T-helper 2 cell treated with Interferon-gamma antibody and Interleukin-4, amounts not matched to agents 5 μg/mL and 100 μg/mL, for 36 hours (primary cell): ENCODE data around the gene GLT6D1.
"Not testable (repeated sequence)": the region's sequence is repeated elsewhere in the genome, so short reads cannot be mapped to it uniquely, and the experiment has no call there.

Experiments
- DNase-seq: peaks from one replicate; pipeline ENCODE4 v3.0.0; 2021; ENCODE audit warnings: low spot score
- H3K27ac Mint-ChIP-seq: one replicate; pipeline ENCODE4 v1.8.0; 2021; ENCODE audit warnings: mild to moderate bottlenecking, mixed read lengths
- H3K27me3 Mint-ChIP-seq: one replicate; pipeline ENCODE4 v1.8.0; 2021; ENCODE audit warnings: low read depth, mixed read lengths
- H3K36me3 Mint-ChIP-seq: one replicate; pipeline ENCODE4 v1.8.0; 2021; ENCODE audit warnings: low read depth, mixed read lengths
- H3K4me1 Mint-ChIP-seq: one replicate; pipeline ENCODE4 v1.8.0; 2021; ENCODE audit warnings: low read depth, mixed read lengths
- H3K4me3 Mint-ChIP-seq: one replicate; pipeline ENCODE4 v1.8.0; 2022; ENCODE audit warnings: mild to moderate bottlenecking, moderate library complexity, mixed read lengths
- H3K9me3 Mint-ChIP-seq: one replicate; pipeline ENCODE4 v1.8.0; 2021; ENCODE audit warnings: mixed read lengths

The GLT6D1 gene

DNA sequence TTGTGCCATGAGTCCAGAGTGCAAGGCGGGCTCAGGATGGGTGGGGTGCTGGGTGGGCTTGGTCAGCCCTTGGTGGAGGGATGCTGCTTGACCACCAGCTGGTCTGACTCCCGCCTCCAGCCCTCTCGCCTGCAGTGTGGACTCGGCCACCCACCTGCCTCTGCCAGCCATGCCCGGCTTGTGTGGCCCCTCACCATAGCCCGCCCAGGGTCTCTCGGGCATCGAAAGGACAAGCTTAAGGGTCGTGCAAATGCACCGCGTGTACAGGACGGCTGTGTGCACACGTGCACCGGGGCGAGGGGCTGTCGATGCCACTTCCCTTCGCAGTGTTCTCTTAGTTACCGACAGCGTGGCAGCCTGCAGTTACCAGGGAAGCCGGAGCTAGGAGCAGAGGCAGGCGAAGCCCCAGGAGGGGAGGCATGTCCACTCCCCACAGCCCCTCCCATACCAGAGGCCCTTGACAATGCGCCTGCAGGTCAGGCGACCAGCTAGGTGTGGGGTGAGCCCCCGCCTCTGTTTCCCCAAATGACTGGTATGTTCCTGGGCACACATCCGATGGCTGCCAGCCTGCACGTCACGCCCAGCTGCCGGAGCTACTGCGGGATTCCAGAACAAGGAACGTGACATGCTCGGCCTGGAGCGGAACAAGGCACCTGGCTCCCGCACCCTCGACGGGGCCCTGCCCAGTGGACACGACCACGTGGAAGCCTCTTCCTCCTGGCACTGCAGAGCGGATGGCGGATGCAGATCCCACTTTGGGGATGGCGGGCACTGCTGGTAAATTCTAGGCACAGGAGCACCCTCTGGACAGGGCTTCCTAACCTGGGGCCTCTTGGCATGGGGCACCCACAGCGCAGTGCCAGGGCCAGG, 31.6 kb upstream of the GLT6D1 start:
- Mint-ChIP-seq H3K9me3 (no peaks in the 10 kb centered on the region), H3K27ac (no peak overlapping the region), H3K4me1 (no peaks in the 10 kb centered on the region), H3K4me3 (no peak overlapping the region), H3K27me3 (no peaks in the 10 kb centered on the region), H3K36me3 (no peaks in the 10 kb centered on the region)
- no peak for DNase-seq

DNA sequence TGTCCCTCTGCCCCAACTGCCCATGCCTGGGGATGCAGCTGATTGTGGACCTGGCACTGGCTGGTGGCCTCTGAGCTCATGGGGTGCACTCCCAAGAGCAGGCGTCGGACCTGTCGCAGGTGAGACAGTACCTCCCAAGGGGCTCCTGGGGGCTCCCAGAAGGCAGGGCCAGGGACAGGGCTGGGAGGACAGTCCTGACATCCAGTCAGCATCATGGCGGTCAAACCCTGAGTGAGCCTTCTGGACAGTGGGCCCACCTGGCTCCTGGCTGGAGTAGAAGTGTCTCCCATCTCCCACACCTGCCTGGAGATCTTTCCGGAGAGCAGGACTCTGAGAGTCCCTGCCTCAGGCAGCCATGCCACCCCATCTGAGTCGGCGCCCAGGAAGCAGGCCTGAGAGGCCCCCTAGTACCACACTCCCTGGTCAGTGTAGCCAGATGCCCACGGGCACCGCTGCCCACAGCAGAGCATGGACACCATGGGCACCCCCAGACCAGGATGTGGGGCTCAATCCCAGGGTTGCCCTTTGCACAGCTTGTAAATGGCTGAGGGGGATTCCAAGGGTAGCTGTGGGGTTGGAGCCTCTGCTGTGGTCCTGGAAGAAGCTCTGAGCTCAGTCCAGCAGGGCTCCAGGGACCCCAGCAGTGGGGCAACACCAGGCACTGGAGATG, 30.4 kb upstream of the GLT6D1 start:
- Mint-ChIP-seq H3K36me3 (no peaks in the 10 kb centered on the region), H3K4me1 (no peaks in the 10 kb centered on the region), H3K9me3 (no peaks in the 10 kb centered on the region), H3K27ac (no peak overlapping the region), H3K27me3 (no peaks in the 10 kb centered on the region), H3K4me3 (no peak overlapping the region)
- no peak for DNase-seq

DNA sequence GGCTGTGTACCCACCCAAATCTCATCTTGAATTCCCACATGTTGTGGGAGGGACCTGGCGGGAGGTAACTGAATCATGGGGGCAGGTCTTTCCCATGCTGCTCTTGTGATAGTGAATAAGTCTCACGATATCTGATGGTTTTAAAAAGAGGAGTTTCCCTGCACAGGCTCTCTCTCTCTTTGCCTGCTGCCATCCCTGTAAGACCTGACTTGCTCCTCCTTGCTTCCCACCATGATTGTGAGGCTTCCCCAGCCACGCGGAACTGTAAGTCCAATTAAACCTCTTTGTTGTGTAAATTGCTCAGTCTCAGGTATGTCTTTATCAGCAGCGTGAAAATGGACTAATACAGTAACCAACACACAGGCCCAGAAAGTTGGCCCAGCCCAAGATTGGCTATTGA, 29.7 kb upstream of the GLT6D1 start:
- H3K4me3 Mint-ChIP-seq, H3K4me1 Mint-ChIP-seq, H3K9me3 Mint-ChIP-seq, H3K27ac Mint-ChIP-seq, H3K27me3 Mint-ChIP-seq, H3K36me3 Mint-ChIP-seq, DNase-seq: not testable (repeated sequence)

DNA sequence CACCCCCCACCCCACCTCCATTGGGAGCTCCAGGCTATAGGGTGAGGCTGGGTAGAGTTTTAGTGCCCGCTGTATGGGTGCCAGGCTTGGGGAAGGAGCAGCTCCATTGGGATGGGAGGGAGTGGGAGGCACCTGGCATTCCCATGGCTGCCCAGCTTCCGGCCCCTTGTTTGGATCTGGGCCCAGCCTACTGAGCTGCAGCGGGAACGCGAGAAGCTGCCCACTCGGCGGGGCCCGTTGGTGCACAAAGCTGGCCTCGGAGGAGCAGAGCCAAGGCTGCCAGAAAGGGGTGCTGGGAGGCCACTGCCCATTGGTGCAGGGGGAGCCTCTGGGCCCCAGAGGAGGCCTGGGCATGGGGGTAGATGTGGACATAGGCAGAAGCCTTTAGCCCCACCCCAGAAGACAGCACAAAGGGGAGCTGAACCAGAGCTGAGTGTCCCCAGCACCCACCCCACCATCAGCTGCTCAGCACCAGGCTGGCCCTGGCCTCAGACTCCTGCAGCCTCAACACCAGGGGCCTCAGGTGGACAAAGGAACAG, 28.2 kb upstream of the GLT6D1 start:
- Mint-ChIP-seq H3K4me1 (no peaks in the 10 kb centered on the region), H3K9me3 (no peaks in the 10 kb centered on the region), H3K4me3 (no peak overlapping the region), H3K27me3 (no peaks in the 10 kb centered on the region), H3K27ac (no peak overlapping the region), H3K36me3 (no peaks in the 10 kb centered on the region)
- DNase-seq, result no peak

DNA sequence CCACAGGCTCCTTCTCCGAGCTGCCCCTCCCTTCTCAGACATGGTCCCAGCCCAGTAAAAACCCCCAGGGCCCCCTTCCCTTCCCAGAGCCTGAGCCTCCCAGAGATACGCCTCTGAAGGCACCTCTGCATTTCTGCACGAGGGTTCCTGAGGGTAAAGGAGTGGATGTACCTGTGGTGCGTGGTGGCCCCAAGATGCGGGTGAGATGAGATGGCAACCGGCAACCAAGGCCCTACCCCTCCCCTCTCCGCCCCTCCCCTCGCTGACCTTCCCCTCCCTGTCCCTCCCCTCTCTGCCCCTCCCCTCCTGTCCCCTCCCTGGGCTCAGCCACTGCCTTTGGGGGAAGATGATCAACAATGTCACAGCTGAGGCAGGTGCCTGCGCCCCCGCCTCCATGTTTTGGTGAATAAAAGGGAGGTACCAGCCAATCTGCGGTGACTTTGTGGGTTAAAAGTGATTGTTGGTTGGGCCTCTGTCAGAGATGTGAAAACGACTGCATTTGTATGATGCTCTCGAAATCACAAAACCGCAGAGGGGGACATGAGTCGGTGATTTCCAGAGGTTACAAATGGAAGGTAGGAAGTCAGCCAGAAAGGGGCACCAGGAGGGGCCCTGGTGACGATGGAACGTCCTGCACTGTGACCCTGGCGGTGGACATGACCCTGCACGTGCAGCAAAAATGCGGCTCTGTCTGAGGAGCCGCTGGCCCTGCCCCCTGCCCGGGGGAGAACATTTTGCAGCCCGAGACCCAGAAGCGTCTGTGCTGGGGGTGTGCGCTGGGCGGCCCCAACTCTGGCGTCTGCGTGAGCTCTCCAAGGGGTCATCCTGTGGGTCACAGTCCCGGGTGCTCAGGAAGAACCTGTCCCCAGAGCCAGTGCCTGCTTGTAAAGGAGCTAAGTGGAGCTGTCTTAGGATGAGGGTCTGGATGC, 27.5 kb upstream of the GLT6D1 start:
- Mint-ChIP-seq H3K4me3 (no peak overlapping the region), H3K27me3 (no peaks in the 10 kb centered on the region), H3K9me3 (no peaks in the 10 kb centered on the region), H3K27ac (no peak overlapping the region), H3K4me1 (no peaks in the 10 kb centered on the region), H3K36me3 (no peaks in the 10 kb centered on the region)
- DNase-seq, result no peak

DNA sequence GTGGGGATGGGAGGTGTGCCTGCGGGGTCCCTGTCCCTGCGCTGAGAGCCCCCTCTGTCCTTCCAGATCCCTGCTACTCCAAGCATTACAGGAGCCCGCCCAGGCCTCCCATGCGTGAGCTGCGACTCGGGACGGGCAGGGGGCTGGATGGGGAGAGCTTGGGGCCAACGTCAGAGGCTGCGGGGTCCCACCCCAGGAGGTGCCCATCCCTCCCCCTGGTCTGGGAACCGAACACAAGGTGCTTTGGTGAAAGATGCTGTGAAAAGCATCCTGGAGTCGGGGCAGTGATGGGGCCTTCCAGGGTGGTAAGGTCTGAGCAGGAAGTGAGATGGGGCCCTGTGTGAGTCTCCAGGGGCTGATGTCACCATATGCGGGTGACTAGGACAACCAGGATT, 26.5 kb upstream of the GLT6D1 start:
- no peak for DNase-seq
- H3K27me3 Mint-ChIP-seq, result no peaks in the 10 kb centered on the region
- no peaks in the 10 kb centered on the region for H3K36me3 Mint-ChIP-seq
- H3K4me1 Mint-ChIP-seq, result no peaks in the 10 kb centered on the region
- H3K4me3 Mint-ChIP-seq, result no peak overlapping the region
- no peak overlapping the region for H3K27ac Mint-ChIP-seq
- no peaks in the 10 kb centered on the region for H3K9me3 Mint-ChIP-seq

DNA sequence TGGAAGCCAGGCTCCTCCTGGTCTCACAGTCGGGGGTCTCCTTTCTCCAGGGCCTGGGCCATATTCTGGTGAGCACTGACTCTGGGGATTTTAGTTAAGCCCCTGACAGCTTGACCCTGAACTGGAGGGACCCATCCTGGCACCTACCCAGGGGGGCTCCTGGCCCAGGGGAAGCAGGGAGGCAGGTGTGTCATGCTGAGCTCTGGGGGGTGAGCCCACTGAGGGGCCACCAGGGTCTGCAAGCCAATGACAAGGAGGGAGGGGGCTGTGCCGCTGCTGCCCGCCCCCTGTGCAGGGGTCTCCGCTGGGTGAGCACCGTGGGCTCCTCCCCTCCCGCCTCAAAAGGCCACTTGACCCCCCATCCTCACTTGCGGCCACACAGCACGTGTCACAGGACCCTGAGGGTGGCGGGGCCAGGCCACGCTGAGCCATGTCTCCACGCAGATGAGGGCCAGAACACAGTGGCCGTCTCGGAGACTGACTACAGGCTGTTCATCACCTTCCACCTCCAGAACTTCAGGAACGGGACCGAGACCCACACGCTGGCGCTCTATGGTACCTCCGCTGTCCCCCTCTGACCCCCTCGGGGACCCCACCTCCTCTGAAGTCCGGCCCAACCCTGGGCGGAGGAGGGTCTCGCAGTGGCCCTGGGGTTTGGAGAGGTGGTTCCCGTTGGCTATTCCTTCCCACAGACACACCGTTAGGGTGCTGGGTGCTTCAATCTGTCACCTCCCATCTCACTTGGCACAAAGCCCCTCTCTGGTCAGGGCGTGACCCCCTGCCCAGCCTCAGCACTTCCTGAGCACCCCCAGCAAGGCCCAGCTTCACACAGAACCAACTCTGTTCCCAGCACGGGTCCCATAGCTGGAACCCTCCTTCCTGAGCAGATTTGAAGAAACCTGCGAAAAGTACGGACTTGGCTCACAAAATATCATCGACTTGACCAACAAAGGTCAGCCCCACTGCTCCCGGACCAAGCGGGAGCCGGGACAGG, 25.8 kb upstream of the GLT6D1 start:
- no peak overlapping the region for H3K27ac Mint-ChIP-seq
- H3K9me3 Mint-ChIP-seq, result no peaks in the 10 kb centered on the region
- no peaks in the 10 kb centered on the region for H3K27me3 Mint-ChIP-seq

DNA sequence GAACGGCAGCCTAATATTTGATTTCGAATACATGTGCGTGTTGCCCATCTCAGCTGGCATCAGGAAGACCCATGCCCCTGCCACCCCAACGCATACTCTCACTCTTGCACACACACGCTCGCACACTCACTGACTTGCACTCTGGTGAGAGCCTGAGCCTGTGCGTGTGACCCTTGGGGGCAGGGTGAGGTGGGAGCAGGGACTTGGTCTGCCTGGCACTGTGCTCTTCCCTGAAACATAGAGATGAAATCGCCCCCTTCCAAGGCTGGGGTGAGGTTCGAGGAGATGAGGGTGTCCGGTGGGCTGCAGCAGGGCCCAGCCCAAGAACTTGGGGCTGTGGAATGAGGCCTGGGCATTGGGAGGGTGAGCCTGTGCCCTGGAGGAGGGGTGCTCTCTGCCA, 24.9 kb upstream of the GLT6D1 start:
- Mint-ChIP-seq H3K27me3 (no peaks in the 10 kb centered on the region), H3K4me3 (no peak overlapping the region), H3K4me1 (no peaks in the 10 kb centered on the region), H3K36me3 (no peaks in the 10 kb centered on the region), H3K9me3 (no peaks in the 10 kb centered on the region), H3K27ac (no peak overlapping the region)
- DNase-seq, result no peak

More for the DNA sequence above, 25.8 kb upstream of the GLT6D1 start:
- H3K4me3 Mint-ChIP-seq, result no peak overlapping the region
- H3K36me3 Mint-ChIP-seq, result no peaks in the 10 kb centered on the region
- no peak for DNase-seq
- no peaks in the 10 kb centered on the region for H3K4me1 Mint-ChIP-seq

DNA sequence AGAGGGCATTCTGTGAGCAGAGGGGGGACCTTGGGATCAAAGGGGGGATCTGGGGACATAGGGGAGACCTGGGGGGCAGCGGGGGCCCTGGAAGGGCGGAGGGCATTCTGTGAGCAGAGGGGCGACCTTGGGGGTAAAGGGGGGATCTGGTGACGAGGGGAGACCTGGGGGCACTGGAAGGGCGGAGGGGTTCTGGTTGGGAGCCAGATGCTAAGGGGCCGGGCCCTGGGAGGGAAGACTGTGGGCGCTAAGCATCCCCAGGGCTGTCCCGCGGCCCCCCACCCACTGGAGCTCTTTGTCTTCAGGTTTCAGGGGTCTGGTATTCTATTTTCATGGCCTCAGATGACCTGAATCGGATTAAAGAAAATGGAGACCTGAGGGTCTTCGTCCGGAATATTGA, 24.5 kb upstream of the GLT6D1 start:
- Mint-ChIP-seq H3K36me3 (no peaks in the 10 kb centered on the region), H3K27me3 (no peaks in the 10 kb centered on the region), H3K4me1 (no peaks in the 10 kb centered on the region), H3K27ac (no peak overlapping the region), H3K9me3 (no peaks in the 10 kb centered on the region), H3K4me3 (no peak overlapping the region)
- DNase-seq, result no peak

DNA sequence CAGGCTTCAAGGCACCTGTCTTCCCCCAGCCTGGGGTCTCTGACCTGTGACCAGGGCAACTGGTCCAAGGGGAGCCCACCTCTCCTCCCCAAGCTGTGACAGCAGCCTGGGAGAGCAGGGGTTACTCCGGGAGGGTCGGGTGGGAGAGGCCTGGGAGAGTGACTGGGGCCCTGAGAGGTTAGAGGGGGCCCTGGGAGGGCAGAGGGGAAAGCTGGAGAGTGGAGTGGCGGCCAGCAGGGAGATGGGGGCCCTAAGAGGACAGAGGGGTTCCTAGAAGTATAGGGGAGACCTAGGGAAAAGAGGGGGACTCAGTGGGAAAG, 24.1 kb upstream of the GLT6D1 start:
- Mint-ChIP-seq H3K4me3 (no peak overlapping the region), H3K27ac (no peak overlapping the region), H3K9me3 (no peaks in the 10 kb centered on the region), H3K4me1 (no peaks in the 10 kb centered on the region), H3K27me3 (no peaks in the 10 kb centered on the region), H3K36me3 (no peaks in the 10 kb centered on the region)
- no peak for DNase-seq

DNA sequence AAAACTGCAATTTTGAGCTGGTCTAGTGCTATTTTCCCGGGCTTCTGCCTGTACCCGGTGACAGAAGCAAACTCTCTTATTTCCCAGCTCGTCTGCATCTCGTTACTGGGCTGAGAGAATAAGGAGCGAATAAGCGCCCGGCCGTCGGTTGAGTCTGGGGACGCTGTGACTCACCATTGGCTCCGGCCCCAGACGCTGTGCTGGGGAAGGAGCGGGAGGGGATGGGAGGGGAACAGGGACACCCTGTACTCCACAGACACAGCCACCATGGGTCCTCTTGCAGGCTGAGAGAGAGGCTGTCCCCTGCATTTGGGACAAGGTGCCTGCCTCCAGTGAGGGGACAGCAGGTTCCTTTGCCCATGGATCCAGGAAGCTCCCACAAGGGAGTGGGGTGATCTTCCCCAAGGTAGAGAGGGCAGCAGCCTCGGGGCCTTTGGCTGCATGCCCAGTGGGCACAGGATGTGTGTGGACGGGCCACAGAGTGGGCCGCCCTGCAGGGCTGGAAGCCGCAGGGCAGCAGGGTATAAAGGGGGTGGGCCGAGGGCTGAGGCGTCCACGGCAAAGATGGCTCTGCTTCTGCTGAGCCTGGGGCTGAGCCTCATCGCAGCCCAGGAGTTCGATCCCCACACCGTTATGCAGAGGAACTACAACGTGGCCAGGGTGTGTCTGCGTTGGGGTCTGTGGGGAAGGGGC, 23.6 kb upstream of the GLT6D1 start, which contains the start of gene LCN9:
Gene LCN9, plus strand, starts transcription at position 552 of the 693 bp plus-strand sequence. Its CDS starts 13 bp downstream, at position 565.
- no peaks in the 10 kb centered on the region for H3K36me3 Mint-ChIP-seq
- H3K9me3 Mint-ChIP-seq, result no peaks in the 10 kb centered on the region
- H3K4me1 Mint-ChIP-seq, result no peaks in the 10 kb centered on the region
- no peaks in the 10 kb centered on the region for H3K27me3 Mint-ChIP-seq
- no peak within 1 kb of the TSS for H3K4me3 Mint-ChIP-seq
- DNase-seq, result no peak
- H3K27ac Mint-ChIP-seq, result no peak within 1 kb of the TSS

DNA sequence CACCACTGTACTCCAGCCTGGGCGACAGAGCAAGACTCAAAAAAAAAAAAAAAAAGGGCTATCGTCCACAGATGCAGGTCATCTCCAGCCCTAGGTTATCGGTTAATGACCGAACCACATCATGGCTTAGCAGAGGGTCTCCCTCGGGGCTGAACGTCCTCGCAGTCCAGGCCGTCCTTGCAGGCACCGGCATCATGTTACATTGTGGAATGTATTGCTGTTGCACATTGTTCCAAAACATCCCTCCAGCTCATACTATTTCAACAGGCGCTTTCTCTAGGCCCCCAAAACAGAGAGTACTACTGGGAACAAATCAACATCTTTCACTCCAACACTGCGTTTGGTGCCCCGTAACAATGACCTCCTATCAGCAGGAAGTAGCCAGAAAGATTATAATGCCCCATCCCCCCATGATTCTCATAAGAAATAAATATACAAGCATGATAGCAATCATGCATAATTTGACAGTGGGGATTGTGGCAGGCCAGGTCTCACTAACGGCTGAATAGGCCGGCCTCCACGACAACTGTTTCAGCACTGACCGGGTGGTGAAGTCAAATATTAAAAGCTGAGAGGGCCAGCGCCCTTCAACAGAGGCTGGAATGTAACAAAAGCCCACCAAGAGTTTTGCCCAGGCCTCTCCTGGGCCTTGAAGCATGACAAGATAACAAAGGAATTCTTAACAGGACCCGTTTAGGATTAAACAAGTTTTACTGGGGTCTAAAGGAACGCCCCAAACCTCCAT, 22.6 kb upstream of the GLT6D1 start:
- H3K27ac Mint-ChIP-seq, result no peak overlapping the region
- H3K9me3 Mint-ChIP-seq, result no peaks in the 10 kb centered on the region
- H3K36me3 Mint-ChIP-seq, result no peaks in the 10 kb centered on the region

More for the DNA sequence above, 22.6 kb upstream of the GLT6D1 start:
- H3K4me3 Mint-ChIP-seq, result no peak overlapping the region
- no peaks in the 10 kb centered on the region for H3K4me1 Mint-ChIP-seq
- no peak for DNase-seq
- H3K27me3 Mint-ChIP-seq, result no peaks in the 10 kb centered on the region
